HepG2 (cell line): Measurements from ENCODE around the gene KIF27. TPM values are rescaled to one million over a fixed set of nuclear protein-coding genes. Genes with fewer than 3 reads are reported as not detected.

Experiments used
- CSRNP1 ChIP-seq: sonication (generic); formaldehyde crosslinking; IDR thresholded peaks from 2 replicates; pipeline ENCODE4 v1.8.1; 2023; ENCODE audit warnings: mild to moderate bottlenecking, missing genetic modification reagents
- GATA4 ChIP-seq: sonication (generic); IDR thresholded peaks from 2 replicates; pipeline ENCODE4 v1.6.1; 2016; ENCODE audit warnings: antibody characterized with exemption, low read depth, borderline replicate concordance
- HOXA5 ChIP-seq: sonication (generic); formaldehyde crosslinking; IDR thresholded peaks from 2 replicates; pipeline ENCODE4 v1.4.0; 2020; ENCODE audit warnings: missing genetic modification reagents
- KDM3A ChIP-seq: IDR thresholded peaks from 2 replicates; pipeline ENCODE4 v1.6.1; 2018; ENCODE audit warnings: low read depth, missing compliant biosample characterization
- KMT2B ChIP-seq: IDR thresholded peaks from 2 replicates; pipeline ENCODE4 v1.6.1; 2016; ENCODE audit warnings: missing genetic modification reagents, missing compliant biosample characterization
- NFE2L2 ChIP-seq: fragments of 150-350 bp; IDR thresholded peaks from 2 replicates; pipeline ENCODE4 v1.6.1; 2014; ENCODE audit warnings: low read length
- SRSF1 ChIP-seq: fragments of 200-400 bp; formaldehyde crosslinking; optimal IDR thresholded peaks from 2 replicates; pipeline ENCODE3; 2017; ENCODE audit warnings: mild to moderate bottlenecking, low read depth, low read length, moderate library complexity
- TOPORS ChIP-seq: sonication (generic); formaldehyde crosslinking; IDR thresholded peaks from 2 replicates; pipeline ENCODE4 v1.8.0; 2023; ENCODE audit warnings: mild to moderate bottlenecking, missing genetic modification reagents
- ZBTB33 ChIP-seq: sonication (generic); formaldehyde crosslinking; IDR thresholded peaks from 2 replicates; pipeline ENCODE4 v1.4.0; 2020; ENCODE audit warnings: missing genetic modification reagents
- ZC3H4 ChIP-seq: sonication (generic); formaldehyde crosslinking; IDR thresholded peaks from 2 replicates; pipeline ENCODE4 v1.4.0; 2020; ENCODE audit warnings: missing genetic modification reagents, borderline replicate concordance
- ZFP91 ChIP-seq: sonication (generic); formaldehyde crosslinking; IDR thresholded peaks from 2 replicates; pipeline ENCODE4 v1.9.0; 2022; ENCODE audit warnings: missing genetic modification reagents, mild to moderate bottlenecking, borderline replicate concordance
- ZNF142 ChIP-seq: sonication (generic); formaldehyde crosslinking; IDR thresholded peaks from 2 replicates; pipeline ENCODE4 v1.4.0; 2020; ENCODE audit warnings: missing genetic modification reagents
- ZNF343 ChIP-seq: sonication (generic); formaldehyde crosslinking; IDR thresholded peaks from 2 replicates; pipeline ENCODE4 v1.4.0; 2020; ENCODE audit warnings: mild to moderate bottlenecking, missing genetic modification reagents
- ZNF563 ChIP-seq: sonication (generic); formaldehyde crosslinking; IDR thresholded peaks from 2 replicates; pipeline ENCODE4 v1.8.0; 2022; ENCODE audit warnings: mild to moderate bottlenecking, moderate library complexity, missing genetic modification reagents
- ZNF704 ChIP-seq: sonication (generic); formaldehyde crosslinking; IDR thresholded peaks from 2 replicates; pipeline ENCODE4 v1.8.1; 2023; ENCODE audit warnings: mild to moderate bottlenecking, inconsistent platforms, moderate library complexity, missing genetic modification reagents, borderline replicate concordance
- ZNF839 ChIP-seq: sonication (generic); formaldehyde crosslinking; IDR thresholded peaks from 2 replicates; pipeline ENCODE4 v1.4.0; 2020; ENCODE audit warnings: missing genetic modification reagents, mild to moderate bottlenecking, borderline replicate concordance
- polyA plus RNA-seq, 8 experiments: library from polyadenylated mRNA; depleted of rRNA in 3 of 8; stranded (reverse) in 7 of 8; unstranded in 1 of 8; fragments of >200 nt; fragmentation: Illumina TruSeq in 4 of 8; extraction: Trizol in 4 of 8; gene quantifications; 2 replicates each; pipeline versions ENCODE4 v1.2.1 to v1.2.3, GENCODE V29; 2011 to 2016; ENCODE audit warnings: low read depth in 4 of 8, missing spikeins in 1 of 8, mixed read lengths in 1 of 8; ENCODE audit not compliant: insufficient read depth in 1 of 8
- total RNA-seq, 5 experiments: library from RNA; depleted of rRNA; stranded (reverse); fragments of >200 nt; fragmentation: Illumina TruSeq; extraction: Trizol; gene quantifications; 2 replicates each; pipeline ENCODE4 v1.2.3, GENCODE V29; 2016; ENCODE audit warnings: low read depth in 1 of 5

KIF27 gene
- total and polyA plus RNA-seq, 2 of the 13 experiments (the other 11 are each of a cell fraction or from before 2014, with no cell fraction given) = 0.95 to 4.1 TPM

- TF ChIP-seq ZNF142 (CRISPR knock-in tag) = peak; percentile 69
- TF ChIP-seq SRSF1 = peak; percentile 70
- peak; percentile 69; the same call in 1 of the 2 replicates for TF ChIP-seq GATA4
- no peak; the same call in 1 of the 2 replicates for TF ChIP-seq CSRNP1 (CRISPR knock-in tag)
- peak; percentile 89 for TF ChIP-seq HOXA5 (CRISPR knock-in tag)
- TF ChIP-seq KDM3A (CRISPR knock-in tag) = peak; percentile 75; the same call in 1 of the 2 replicates
- TF ChIP-seq ZBTB33 = no peak
- TF ChIP-seq TOPORS (CRISPR knock-in tag) = peak; percentile 37
- no peak for TF ChIP-seq ZNF839 (CRISPR knock-in tag)
- no peak for TF ChIP-seq ZC3H4 (CRISPR knock-in tag)
- TF ChIP-seq ZNF343 (CRISPR knock-in tag) = peak; percentile 57; the same call in 1 of the 2 replicates
- TF ChIP-seq ZFP91 (CRISPR knock-in tag) = peak; percentile 88; the same call in 1 of the 2 replicates
- peak; percentile 84 for TF ChIP-seq KMT2B
- TF ChIP-seq NFE2L2 = no peak
- peak; percentile 88; the same call in 1 of the 2 replicates for TF ChIP-seq ZNF563 (CRISPR knock-in tag)
- peak; percentile 82; the same call in 1 of the 2 replicates for TF ChIP-seq ZNF704 (CRISPR knock-in tag)
These were observed 35.4 kb upstream of the KIF27 start (continued) for GRCh38 chr9:83956436-83957247.
